Measurements from ENCODE around the gene FARP1.

DNA sequence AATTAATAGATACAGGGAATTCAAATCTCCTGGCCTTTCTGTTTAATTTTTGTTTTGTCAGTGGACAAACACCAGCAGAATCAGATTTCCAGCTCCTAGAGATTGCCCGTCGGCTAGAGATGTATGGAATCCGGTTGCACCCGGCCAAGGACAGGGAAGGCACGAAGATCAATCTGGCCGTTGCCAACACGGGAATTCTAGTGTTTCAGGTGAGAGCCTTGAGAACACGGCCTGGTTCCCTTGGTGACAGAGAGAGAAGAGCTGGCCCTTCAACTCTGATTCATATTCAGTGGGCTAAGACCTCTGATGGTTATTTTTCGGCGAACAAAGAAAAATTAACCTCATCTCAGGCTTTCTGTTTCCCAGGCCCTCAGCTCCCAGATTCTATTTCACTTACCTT lies 242.7 kb downstream of the FARP1 start:
- TF ChIP-seq, protein P1, sequence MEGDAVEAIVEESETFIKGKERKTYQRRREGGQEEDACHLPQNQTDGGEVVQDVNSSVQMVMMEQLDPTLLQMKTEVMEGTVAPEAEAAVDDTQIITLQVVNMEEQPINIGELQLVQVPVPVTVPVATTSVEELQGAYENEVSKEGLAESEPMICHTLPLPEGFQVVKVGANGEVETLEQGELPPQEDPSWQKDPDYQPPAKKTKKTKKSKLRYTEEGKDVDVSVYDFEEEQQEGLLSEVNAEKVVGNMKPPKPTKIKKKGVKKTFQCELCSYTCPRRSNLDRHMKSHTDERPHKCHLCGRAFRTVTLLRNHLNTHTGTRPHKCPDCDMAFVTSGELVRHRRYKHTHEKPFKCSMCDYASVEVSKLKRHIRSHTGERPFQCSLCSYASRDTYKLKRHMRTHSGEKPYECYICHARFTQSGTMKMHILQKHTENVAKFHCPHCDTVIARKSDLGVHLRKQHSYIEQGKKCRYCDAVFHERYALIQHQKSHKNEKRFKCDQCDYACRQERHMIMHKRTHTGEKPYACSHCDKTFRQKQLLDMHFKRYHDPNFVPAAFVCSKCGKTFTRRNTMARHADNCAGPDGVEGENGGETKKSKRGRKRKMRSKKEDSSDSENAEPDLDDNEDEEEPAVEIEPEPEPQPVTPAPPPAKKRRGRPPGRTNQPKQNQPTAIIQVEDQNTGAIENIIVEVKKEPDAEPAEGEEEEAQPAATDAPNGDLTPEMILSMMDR (IDR thresholded peaks at IDR 0.05), result no peak
- TF ChIP-seq JUN (IDR thresholded peaks at IDR 0.05) (no peak), BHLHE40 (IDR thresholded peaks at IDR 0.05; ENCODE audit: low read depth, low read length) (no peak), POLR2A (IDR thresholded peaks at IDR 0.05; ENCODE audit: low read length) (no peak), PHF8 (IDR thresholded peaks at IDR 0.05; ENCODE audit: borderline replicate concordance, low read depth) (no peak), JUNB (IDR thresholded peaks at IDR 0.05) (no peak)
- TF ChIP-seq, protein P2, sequence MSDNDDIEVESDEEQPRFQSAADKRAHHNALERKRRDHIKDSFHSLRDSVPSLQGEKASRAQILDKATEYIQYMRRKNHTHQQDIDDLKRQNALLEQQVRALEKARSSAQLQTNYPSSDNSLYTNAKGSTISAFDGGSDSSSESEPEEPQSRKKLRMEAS (IDR thresholded peaks at IDR 0.05), result no peak
- TF ChIP-seq, protein P3, sequence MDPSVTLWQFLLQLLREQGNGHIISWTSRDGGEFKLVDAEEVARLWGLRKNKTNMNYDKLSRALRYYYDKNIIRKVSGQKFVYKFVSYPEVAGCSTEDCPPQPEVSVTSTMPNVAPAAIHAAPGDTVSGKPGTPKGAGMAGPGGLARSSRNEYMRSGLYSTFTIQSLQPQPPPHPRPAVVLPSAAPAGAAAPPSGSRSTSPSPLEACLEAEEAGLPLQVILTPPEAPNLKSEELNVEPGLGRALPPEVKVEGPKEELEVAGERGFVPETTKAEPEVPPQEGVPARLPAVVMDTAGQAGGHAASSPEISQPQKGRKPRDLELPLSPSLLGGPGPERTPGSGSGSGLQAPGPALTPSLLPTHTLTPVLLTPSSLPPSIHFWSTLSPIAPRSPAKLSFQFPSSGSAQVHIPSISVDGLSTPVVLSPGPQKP (IDR thresholded peaks at IDR 0.05; ENCODE audit: low read depth, low read length), result no peak
- TF ChIP-seq, protein P4, sequence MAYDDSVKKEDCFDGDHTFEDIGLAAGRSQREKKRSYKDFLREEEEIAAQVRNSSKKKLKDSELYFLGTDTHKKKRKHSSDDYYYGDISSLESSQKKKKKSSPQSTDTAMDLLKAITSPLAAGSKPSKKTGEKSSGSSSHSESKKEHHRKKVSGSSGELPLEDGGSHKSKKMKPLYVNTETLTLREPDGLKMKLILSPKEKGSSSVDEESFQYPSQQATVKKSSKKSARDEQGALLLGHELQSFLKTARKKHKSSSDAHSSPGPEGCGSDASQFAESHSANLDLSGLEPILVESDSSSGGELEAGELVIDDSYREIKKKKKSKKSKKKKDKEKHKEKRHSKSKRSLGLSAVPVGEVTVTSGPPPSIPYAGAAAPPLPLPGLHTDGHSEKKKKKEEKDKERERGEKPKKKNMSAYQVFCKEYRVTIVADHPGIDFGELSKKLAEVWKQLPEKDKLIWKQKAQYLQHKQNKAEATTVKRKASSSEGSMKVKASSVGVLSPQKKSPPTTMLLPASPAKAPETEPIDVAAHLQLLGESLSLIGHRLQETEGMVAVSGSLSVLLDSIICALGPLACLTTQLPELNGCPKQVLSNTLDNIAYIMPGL (CRISPR knock-in tag; IDR thresholded peaks at IDR 0.05; ENCODE audit: borderline replicate concordance), result no peak

All from A549 (cell line).